ENCODE data around the gene IQUB.

DNA sequence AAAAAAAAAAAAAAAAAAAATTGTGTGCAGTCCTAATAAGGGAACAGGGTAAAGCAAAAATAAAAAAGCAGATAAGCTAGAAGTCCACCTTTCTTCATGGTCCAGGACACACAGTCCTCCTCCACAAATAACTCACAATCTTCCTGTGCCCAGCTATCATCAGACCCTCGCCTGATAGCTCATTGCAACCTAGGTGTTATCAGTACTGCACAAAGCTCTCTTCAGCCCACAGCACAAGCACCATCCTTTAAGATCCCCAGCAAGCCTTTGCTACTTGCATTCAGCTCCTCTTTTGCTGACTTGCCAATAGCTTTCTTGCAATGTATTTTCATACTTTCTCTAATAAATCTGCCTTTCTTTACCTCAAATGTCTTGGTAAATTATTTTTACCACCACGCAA is 18.2 kb upstream of the IQUB start:
- TF ChIP-seq EZH2phosphoT487 (conservative IDR thresholded peaks at IDR 0.05; ENCODE audit: low read length) = no peak
- TF ChIP-seq, protein P1, sequence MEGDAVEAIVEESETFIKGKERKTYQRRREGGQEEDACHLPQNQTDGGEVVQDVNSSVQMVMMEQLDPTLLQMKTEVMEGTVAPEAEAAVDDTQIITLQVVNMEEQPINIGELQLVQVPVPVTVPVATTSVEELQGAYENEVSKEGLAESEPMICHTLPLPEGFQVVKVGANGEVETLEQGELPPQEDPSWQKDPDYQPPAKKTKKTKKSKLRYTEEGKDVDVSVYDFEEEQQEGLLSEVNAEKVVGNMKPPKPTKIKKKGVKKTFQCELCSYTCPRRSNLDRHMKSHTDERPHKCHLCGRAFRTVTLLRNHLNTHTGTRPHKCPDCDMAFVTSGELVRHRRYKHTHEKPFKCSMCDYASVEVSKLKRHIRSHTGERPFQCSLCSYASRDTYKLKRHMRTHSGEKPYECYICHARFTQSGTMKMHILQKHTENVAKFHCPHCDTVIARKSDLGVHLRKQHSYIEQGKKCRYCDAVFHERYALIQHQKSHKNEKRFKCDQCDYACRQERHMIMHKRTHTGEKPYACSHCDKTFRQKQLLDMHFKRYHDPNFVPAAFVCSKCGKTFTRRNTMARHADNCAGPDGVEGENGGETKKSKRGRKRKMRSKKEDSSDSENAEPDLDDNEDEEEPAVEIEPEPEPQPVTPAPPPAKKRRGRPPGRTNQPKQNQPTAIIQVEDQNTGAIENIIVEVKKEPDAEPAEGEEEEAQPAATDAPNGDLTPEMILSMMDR (IDR thresholded peaks at IDR 0.05; ENCODE audit: insufficient read depth, low read length, poor library complexity, severe bottlenecking) = no peak

Measured in SU-DHL-6 (cell line).